ENCODE measurements around the gene PDZD8. TPM values are rescaled to one million over a fixed set of nuclear protein-coding genes. Genes with fewer than 3 reads are reported as not detected.

PDZD8 gene
- polyA plus RNA-seq, 1 experiment = 33.2 TPM

GRCh38 chr10:117264782-117265181 is 110.5 kb downstream of the PDZD8 start:
- Histone ChIP-seq H3K4me3 (ENCODE audit: low read depth, low read length) (no peak overlapping the region), H3K27ac (ENCODE audit: low read depth, low read length) (no peak overlapping the region), H3K27me3 (ENCODE audit: control insufficient read depth, insufficient read depth, low read length) (peaks cover 7% of the 10 kb centered on the region), H3K9me3 (ENCODE audit: control insufficient read depth, insufficient read depth, low read length) (no peaks in the 10 kb centered on the region)
- POLR2A ChIA-PET = no interaction called here
- DNase-seq (ENCODE audit: low read depth, low spot score) = no peak
- TF ChIP-seq, protein P1, sequence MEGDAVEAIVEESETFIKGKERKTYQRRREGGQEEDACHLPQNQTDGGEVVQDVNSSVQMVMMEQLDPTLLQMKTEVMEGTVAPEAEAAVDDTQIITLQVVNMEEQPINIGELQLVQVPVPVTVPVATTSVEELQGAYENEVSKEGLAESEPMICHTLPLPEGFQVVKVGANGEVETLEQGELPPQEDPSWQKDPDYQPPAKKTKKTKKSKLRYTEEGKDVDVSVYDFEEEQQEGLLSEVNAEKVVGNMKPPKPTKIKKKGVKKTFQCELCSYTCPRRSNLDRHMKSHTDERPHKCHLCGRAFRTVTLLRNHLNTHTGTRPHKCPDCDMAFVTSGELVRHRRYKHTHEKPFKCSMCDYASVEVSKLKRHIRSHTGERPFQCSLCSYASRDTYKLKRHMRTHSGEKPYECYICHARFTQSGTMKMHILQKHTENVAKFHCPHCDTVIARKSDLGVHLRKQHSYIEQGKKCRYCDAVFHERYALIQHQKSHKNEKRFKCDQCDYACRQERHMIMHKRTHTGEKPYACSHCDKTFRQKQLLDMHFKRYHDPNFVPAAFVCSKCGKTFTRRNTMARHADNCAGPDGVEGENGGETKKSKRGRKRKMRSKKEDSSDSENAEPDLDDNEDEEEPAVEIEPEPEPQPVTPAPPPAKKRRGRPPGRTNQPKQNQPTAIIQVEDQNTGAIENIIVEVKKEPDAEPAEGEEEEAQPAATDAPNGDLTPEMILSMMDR (IDR thresholded peaks at IDR 0.05; ENCODE audit: low read depth, low read length) = no peak
- CTCF ChIA-PET = no interaction called here

DNA sequence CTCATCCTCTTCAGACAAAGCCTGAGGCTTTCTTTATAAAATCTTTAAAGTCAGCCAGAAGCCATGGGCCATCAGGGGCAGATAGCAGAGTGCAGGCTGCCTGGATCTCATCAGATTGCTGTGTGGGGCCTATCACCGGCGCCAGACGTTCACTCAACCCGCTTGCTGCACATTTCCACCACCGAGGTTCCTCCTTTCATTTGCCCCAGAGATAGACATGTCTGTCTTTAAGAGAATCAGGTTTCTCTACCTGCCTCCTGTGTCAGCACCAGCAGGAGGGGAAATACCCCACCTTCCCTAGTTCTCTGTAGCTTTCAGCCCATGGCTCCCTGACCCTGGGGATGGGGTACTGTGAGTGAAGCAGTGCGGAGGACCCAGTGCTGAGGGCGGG is 112.3 kb downstream of the PDZD8 start:
- POLR2A ChIA-PET = no interaction called here
- Histone ChIP-seq H3K4me3 (ENCODE audit: low read depth, low read length) (no peak overlapping the region), H3K27me3 (ENCODE audit: control insufficient read depth, insufficient read depth, low read length) (peaks cover 10% of the 10 kb centered on the region), H3K9me3 (ENCODE audit: control insufficient read depth, insufficient read depth, low read length) (no peaks in the 10 kb centered on the region), H3K27ac (ENCODE audit: low read depth, low read length) (no peak overlapping the region)
- CTCF ChIA-PET = interaction anchor here (1.3 to 1.5 kb wide), 3 partner anchors 46 to 57 kb away, joined by 4 to 6 read pairs (median 5); no protein-coding TSS in a partner anchor
- DNase-seq (ENCODE audit: low read depth, low spot score) = no peak
- TF ChIP-seq, protein P1 (IDR thresholded peaks at IDR 0.05; ENCODE audit: low read depth, low read length) = no peak

GRCh38 chr10:117262291-117262902 is 112.8 kb downstream of the PDZD8 start:
- ChIA-PET CTCF (interaction anchor here (0.7 to 1.5 kb wide), 3 partner anchors 26 to 56 kb away, joined by 3 to 6 read pairs (median 5); no protein-coding TSS in a partner anchor), POLR2A (no interaction called here)
- Histone ChIP-seq H3K27ac (ENCODE audit: low read depth, low read length) (no peak overlapping the region), H3K4me3 (ENCODE audit: low read depth, low read length) (no peak overlapping the region), H3K9me3 (ENCODE audit: control insufficient read depth, insufficient read depth, low read length) (no peaks in the 10 kb centered on the region), H3K27me3 (ENCODE audit: control insufficient read depth, insufficient read depth, low read length) (peaks cover 10% of the 10 kb centered on the region)
- TF ChIP-seq, protein P1 (IDR thresholded peaks at IDR 0.05; ENCODE audit: low read depth, low read length) = no peak
- no peak for DNase-seq (ENCODE audit: low read depth, low spot score)

GRCh38 chr10:117261501-117261900 is 113.7 kb downstream of the PDZD8 start:
- H3K9me3 ChIP-seq (ENCODE audit: control insufficient read depth, insufficient read depth, low read length) = no peaks in the 10 kb centered on the region
- CTCF ChIA-PET = interaction anchor here (1.4 to 1.5 kb wide), 2 partner anchors 45 to 57 kb away, joined by 5 to 6 read pairs; no protein-coding TSS in a partner anchor
- POLR2A ChIA-PET = no interaction called here
- DNase-seq (ENCODE audit: low read depth, low spot score) = no peak
- H3K27ac ChIP-seq (ENCODE audit: low read depth, low read length) = no peak overlapping the region
- H3K4me3 ChIP-seq (ENCODE audit: low read depth, low read length) = no peak overlapping the region
- peaks cover 10% of the 10 kb centered on the region for H3K27me3 ChIP-seq (ENCODE audit: control insufficient read depth, insufficient read depth, low read length)
- TF ChIP-seq, protein P1 (IDR thresholded peaks at IDR 0.05; ENCODE audit: low read depth, low read length) = no peak

- Histone ChIP-seq H3K27ac (ENCODE audit: low read depth, low read length) (no peak overlapping the region), H3K4me3 (ENCODE audit: low read depth, low read length) (no peak overlapping the region), H3K27me3 (ENCODE audit: control insufficient read depth, insufficient read depth, low read length) (peaks cover 10% of the 10 kb centered on the region), H3K9me3 (ENCODE audit: control insufficient read depth, insufficient read depth, low read length) (no peaks in the 10 kb centered on the region)
- ChIA-PET POLR2A (no interaction called here), CTCF (no interaction called here)
- DNase-seq (ENCODE audit: low read depth, low spot score) = no peak
- TF ChIP-seq, protein P1 (IDR thresholded peaks at IDR 0.05; ENCODE audit: low read depth, low read length) = no peak
Observed at GRCh38 chr10:117260084-117260483, 115.2 kb downstream of the PDZD8 start.
